H1 (cell line): ENCODE results near the gene ZBTB20. TPM values are rescaled to one million over a fixed set of nuclear protein-coding genes. Genes with fewer than 3 reads are reported as not detected.

Experiments used
- CHD2 ChIP-seq: IDR thresholded peaks from 2 replicates; pipeline ENCODE4 v1.6.1; 2012; ENCODE audit warnings: low read length, improper control_type of control experiment
- CHD7 ChIP-seq: fragments of 300-600 bp; sonication (generic); IDR thresholded peaks from 2 replicates; pipeline ENCODE4 v1.7.1; 2012; ENCODE audit warnings: low read length, moderate library complexity, mild to moderate bottlenecking, inconsistent platforms; ENCODE audit not compliant: insufficient replicate concordance
- CREB1 ChIP-seq: IDR thresholded peaks from 2 replicates; pipeline ENCODE4 v1.6.1; 2012; ENCODE audit warnings: inconsistent platforms
- CTBP2 ChIP-seq: IDR thresholded peaks from 2 replicates; pipeline ENCODE4 v1.7.0; 2011; ENCODE audit warnings: borderline replicate concordance, mild to moderate bottlenecking, moderate library complexity, mixed read lengths, low read length; ENCODE audit not compliant: insufficient read depth, insufficient read length
- MAX ChIP-seq: IDR thresholded peaks from 2 replicates; pipeline ENCODE4 v1.6.1; 2012; ENCODE audit warnings: inconsistent platforms
- NANOG ChIP-seq: IDR thresholded peaks from 2 replicates; pipeline ENCODE4 v1.6.1; 2011; ENCODE audit warnings: low read length, low read depth, mild to moderate bottlenecking, inconsistent platforms; ENCODE audit not compliant: insufficient read depth, poor library complexity, severe bottlenecking
- RAD21 ChIP-seq, 2 experiments: IDR thresholded peaks in 1 of 2; conservative IDR thresholded peaks in 1 of 2; 2 replicates each; pipeline ENCODE4 v1.6.1; 2011; ENCODE audit warnings: low read depth in 2 of 2, low read length in 2 of 2, improper control_type of control experiment in 1 of 2, inconsistent platforms in 1 of 2, mild to moderate bottlenecking in 1 of 2, moderate library complexity in 1 of 2
- RFX5 ChIP-seq: IDR thresholded peaks from 2 replicates; pipeline ENCODE4 v1.6.1; 2011; ENCODE audit warnings: low read depth, low read length, improper control_type of control experiment, borderline replicate concordance
- TAF7 ChIP-seq: optimal IDR thresholded peaks from 2 replicates; pipeline ENCODE3; 2011; ENCODE audit warnings: low read depth, mild to moderate bottlenecking, inconsistent platforms, low read length, moderate library complexity, borderline replicate concordance
- TEAD4 ChIP-seq: IDR thresholded peaks from 2 replicates; pipeline ENCODE4 v1.6.1; 2012; ENCODE audit warnings: low read depth, low read length, inconsistent platforms, mixed read lengths
- polyA plus RNA-seq, 7 experiments: library from polyadenylated mRNA; depleted of rRNA in 3 of 7; stranded (reverse) in 5 of 7; unstranded in 2 of 7; fragments of >200 nt in 5 of 7; fragments of 200-250 nt in 2 of 7; gene quantifications; 1 replicate in 5 of 7; 2 replicates in 1 of 7; 4 replicates in 1 of 7; pipeline versions ENCODE4 v1.2.1 to v1.2.3, GENCODE V29; 2011 to 2013; ENCODE audit warnings: missing spikeins in 2 of 7, mixed read lengths in 2 of 7
- total RNA-seq: library from RNA; stranded (reverse); fragmentation: NEBNext Ultra II Directional; extraction: Animal tissue kit (Norgen Biotek cat#: 25700); gene quantifications from 2 replicates; pipeline ENCODE4 v1.2.1, GENCODE V29; 2021

The ZBTB20 gene
- total and polyA plus RNA-seq, 2 of the 8 experiments (the other 6 are each of a cell fraction or from before 2014, with no cell fraction given): 0.35 to 1.3 TPM

GRCh38 chr3:115194476-115194875 lies 47.4 kb upstream of the ZBTB20 start (continued):
- TF ChIP-seq CHD7 (no peak), NANOG (no peak), TAF7 (no peak), CTBP2 (no peak), CREB1 (no peak), MAX (no peak), RAD21 (IDR thresholded peaks at IDR 0.05 in 1 of 2, conservative IDR thresholded peaks at IDR 0.05 in 1 of 2; ENCODE audit: low read depth in 2 of 2, low read length in 2 of 2) (no peak), TEAD4 (no peak), CHD2 (no peak), RFX5 (no peak)
